ENCODE results near the gene SH3BGRL3.
A peak's percentile ranks its signal among the peaks of the same experiment; 100 is the strongest.
"Not testable (repeated sequence)": the region's sequence is repeated elsewhere in the genome, so short reads cannot be mapped to it uniquely, and the experiment has no call there.

The SH3BGRL3 gene

GRCh38 chr1:26318338-26319064 lies 38.6 kb downstream of the SH3BGRL3 start:
- DNase-seq, result no peak

GRCh38 chr1:26320896-26321295 lies 41.0 kb downstream of the SH3BGRL3 start:
- no peak for DNase-seq

DNA sequence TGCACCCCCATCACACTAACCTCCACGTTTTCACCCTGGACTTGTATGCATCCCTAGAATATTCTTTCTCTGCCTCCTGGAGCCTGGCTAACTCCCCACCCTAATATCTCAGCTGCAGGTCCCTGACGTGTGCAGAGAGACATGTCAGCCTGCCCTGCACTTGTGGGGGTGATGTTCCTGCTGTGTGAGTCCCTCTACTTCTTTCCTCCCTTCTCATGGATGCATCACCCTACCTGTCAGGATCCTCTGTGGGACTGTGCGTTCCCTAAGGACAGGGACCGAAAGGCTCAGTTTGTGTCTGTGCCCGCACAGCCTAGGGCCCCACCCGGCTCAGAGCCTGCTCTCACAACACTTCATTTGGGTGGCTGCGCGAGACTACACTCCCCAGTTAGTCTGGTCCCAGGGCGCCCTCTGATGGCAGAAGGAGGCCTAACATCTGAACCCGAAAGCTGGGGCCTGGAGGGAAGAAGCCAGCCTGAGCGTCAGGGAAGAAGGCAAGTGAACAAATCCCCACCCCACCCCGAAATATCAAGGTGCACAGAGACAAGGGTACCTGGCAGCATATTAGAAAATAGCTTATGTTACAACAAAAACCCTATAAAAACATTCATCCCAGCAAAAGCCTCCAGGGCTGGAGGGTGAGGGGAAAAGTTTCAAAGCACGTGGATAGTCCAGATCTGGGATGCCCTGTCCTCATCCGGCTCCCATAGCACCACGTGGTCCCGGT lies 41.6 kb downstream of the SH3BGRL3 start:
- DNase-seq, result peak; percentile 87

DNA sequence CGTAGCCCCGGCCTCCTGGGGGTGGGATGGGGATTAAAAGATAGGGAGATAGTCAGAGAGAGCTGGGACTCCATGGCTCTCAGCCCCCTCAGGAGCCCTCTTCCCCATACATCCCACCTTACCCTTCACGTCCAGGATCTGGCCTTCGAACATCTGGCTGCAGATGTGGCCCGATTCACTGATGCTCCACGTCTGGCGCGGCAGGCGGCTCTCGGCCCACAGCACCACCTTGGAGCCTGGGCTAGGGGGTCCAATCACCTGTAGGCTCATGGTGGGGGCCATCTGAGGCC lies 42.1 kb downstream of the SH3BGRL3 start:
- no peak for DNase-seq

GRCh38 chr1:26323382-26323781 lies 43.5 kb downstream of the SH3BGRL3 start:
- no peak for DNase-seq

DNA sequence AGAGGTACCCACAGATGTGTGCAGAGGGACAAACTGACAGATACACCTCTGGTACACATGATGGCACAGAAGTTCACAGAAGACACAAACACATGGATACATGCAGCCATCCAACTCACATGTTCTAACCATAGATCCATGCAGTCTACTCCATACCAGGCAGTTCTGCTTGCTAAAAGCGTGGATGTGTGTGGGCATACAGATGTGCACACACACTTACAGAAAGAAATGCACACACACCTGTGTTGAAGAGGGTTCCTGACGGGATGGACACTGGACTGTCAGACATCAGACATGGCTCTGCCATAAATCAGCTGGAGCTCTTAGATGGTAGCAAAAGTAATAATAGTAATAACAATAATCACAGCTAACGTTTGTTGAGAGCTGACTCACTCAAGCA lies 44.7 kb downstream of the SH3BGRL3 start:
- DNase-seq, result no peak

DNA sequence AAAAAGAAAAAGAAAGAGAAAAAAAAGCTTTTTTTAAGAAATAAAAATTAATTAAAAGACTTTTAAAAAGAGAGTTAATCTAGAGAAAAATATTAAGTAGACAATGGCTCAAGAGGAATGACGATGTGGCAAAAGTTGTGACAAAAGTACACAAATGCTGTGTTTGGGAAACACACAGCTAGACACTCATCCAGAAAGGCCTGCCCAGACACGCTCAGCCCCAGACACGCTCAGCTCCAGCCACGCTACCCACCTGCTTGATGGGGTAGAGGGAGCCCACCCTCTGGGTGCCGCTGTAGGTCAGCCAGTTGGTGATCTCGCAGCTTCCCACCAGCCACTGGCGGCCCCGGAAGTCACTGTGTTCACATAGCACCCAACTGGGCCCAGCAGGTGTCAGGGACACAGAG lies 48.1 kb downstream of the SH3BGRL3 start:
- no peak for DNase-seq

- no peak for DNase-seq
Measured at GRCh38 chr1:26328597-26328996, 48.7 kb downstream of the SH3BGRL3 start.

DNA sequence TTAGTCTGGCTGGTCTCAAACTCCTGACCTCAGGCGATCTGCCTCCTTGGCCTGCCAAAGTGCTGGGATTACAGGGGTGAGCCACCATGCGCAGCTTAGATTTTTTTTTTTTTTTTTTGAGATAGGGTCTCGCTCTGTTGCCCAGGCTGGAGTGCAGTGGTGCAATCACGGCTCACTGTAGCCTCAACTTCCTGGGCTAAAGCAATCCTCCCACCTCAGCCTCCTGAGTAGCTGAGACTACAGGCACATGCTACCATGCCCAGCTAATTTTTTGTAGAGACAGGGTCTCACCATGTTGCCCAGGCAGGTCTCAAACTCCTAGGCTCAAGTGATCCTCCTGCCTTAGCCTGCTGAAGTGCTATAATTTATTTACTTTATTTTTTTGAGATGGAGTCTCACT lies 49.5 kb downstream of the SH3BGRL3 start:
- not testable (repeated sequence) for DNase-seq

- DNase-seq, result no peak
Measured at GRCh38 chr1:26330276-26330675, 50.4 kb downstream of the SH3BGRL3 start.

Measured in CD4-positive, alpha-beta T cell treated with Interferon gamma for 1 hour (primary cell).